HG02763 (cell line): ENCODE measurements around the gene ANXA6.
A peak's percentile ranks its signal among the peaks of the same experiment; 100 is the strongest.
"Not testable (repeated sequence)": the region's sequence is repeated elsewhere in the genome, so short reads cannot be mapped to it uniquely, and the experiment has no call there.

Experiments used
- ATAC-seq: cut with Tn5 transposase; IDR thresholded peaks from one replicate; pipeline ENCODE4 v1.9.1; 2021; ENCODE audit warnings: mild to moderate bottlenecking, moderate library complexity; ENCODE audit not compliant: unreplicated experiment

The ANXA6 gene

DNA sequence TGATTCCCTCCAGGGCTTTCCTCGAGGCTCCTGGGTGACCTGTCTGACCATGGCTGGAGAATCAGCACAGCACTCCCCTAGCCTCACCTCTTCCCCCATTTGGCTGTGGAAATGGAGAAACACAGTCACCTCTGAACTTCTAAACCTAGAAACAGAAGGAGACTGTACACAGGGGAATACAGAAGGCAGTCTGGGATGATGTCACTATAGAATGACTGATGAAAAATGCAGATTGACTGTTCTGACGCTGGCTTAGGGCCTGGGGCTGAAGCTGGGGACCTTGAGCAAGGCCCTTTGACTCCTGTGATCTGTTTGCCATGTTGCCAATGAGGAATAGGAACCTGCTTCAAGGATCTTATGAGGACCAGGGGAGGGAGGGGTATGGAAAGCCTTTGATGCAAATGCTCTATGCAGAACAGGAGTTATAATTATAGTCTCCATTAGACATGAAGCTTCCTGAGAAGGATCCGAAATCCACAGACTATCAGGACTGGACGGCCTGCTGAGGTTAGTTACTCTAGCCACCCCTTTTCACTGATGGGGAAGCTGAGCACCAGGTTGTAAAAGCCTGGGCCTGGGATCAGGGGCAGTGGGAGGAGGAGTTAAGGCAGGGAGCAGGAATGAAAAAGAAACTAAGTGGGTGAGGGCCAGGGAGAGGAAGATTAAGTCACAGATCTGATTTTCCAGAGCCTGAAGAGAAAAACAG is 24.4 kb upstream of the ANXA6 start:
- no peak for ATAC-seq

DNA sequence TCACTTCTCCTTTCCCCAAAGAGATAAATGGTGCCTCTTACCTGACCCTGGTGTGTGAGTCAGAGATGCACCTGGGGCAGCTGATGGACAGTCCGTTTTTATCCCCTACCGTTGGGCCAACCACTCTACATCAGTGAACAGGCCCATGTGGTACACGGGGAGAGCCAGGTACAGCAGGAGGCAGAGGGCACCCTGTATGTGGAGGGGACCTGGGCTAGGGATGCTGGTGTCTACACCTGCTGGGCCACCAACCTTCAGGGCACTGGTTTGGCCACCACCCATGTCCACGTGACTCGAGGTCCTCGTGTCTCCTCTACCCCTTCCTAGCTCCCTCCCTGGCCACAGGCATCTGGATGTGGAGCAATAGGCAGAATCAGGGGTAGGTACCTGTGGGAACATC is 22.7 kb upstream of the ANXA6 start:
- ATAC-seq, result no peak

DNA sequence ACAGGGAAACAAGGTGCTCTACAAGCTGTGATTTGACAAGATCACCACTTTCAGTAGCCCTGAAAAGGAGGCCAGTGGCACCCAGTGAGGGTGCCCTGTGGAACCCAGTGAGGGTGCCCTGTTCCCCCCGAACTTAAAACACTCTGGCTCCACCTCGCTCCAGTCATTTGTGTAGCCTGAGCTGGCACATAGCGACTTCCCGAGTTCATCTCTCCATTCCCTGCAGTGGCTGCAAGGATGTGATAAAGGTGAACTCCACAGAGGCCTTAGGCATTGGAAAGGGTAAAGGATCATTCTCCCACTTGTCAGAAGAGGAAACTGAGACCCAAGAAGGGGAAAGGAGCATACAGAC is 21.9 kb upstream of the ANXA6 start:
- no peak for ATAC-seq

DNA sequence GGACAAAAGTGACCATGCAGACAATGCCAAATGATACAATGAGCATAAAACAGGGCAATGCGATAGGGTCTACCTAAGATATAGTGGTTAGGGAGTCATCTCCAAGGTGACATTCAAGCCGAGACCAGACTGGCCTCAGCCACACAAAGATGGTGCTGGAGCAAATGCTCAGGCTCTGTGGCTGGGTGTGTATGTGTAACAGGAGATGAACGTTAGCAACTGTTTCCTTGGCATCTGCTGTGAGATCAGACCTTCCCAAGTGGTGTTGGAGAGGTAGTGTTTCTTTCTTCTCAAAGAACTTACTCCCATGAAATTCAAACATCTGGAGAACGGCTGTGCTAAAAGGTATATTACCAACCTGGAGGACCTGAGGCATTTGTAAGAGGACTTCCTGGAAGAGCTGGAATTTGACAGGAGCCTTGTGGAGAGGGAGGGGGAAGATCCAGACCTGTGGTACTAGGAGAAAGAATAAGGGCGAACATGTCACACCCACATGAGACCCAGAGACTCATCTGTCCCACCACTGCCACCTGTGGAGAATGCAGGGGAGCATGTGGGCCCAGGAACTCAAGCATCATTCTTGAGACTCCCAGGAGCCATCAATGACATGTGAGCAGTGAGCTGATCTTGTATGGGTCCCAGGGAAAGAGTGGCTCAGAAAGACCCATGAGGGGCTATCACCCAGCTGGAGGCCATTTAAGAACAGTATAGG is 21.4 kb upstream of the ANXA6 start:
- ATAC-seq, result no peak

DNA sequence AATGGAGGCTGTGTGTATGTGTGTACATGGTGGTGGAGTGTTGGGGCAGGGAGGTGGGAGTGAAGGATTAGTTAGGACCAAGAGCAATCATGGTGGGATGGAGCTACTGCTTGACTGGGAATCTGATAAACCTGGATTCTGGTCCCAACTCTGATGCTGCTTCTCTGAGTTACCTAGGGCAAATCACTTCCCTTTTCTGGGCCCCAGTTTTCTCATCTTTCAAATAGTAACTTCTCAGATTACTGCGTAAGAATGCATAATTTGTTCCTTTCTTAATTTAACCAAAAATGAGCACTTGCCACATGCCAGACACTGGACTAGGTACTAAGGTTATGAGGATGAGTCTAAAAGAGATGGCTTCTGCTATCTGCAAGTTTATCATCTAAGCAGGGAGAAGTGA is 20.8 kb upstream of the ANXA6 start:
- ATAC-seq, result no peak

DNA sequence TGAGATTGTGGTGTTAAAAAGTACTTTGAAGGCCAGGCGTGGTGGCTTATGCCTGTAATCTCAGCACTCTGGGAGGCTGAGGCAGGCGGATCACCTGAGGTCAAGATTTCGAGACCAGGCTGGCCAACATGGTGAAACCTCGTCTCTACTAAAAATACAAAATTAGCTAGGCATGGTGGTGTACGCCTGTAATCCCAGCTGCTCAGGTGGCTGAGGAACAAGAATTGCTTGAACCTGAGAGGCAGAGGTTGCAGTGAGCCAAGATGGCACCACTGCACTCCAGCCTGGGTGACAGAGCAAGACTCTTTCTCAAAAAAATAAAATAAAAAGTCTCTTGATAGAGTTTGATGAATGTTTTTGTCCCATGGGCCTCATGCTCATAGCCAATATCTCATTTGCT is 18.7 kb upstream of the ANXA6 start:
- not testable (repeated sequence) for ATAC-seq

DNA sequence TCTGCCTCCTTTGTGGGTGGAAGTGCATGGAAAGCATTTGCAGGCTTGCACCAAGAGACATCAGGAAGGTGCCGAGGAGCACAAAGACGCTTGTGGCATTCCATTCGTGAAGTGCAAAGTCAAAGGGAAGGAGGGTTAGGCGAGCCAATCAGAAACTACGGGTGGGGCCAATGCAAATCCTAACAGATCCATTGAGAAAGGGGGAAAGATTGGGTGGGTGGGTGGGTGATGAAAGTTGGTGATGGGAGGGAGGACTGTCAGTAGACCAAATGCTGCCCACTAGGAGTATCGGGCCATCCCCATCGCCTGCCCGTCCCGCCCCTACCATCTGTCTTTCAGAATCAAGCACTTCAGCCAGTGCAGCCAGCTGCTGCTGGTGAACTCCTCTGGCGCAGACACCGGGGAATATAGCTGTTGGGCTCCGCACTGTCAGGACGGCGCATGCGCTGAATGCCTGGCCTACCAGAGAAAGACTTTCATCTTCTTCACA is 17.1 kb upstream of the ANXA6 start:
- no peak for ATAC-seq

DNA sequence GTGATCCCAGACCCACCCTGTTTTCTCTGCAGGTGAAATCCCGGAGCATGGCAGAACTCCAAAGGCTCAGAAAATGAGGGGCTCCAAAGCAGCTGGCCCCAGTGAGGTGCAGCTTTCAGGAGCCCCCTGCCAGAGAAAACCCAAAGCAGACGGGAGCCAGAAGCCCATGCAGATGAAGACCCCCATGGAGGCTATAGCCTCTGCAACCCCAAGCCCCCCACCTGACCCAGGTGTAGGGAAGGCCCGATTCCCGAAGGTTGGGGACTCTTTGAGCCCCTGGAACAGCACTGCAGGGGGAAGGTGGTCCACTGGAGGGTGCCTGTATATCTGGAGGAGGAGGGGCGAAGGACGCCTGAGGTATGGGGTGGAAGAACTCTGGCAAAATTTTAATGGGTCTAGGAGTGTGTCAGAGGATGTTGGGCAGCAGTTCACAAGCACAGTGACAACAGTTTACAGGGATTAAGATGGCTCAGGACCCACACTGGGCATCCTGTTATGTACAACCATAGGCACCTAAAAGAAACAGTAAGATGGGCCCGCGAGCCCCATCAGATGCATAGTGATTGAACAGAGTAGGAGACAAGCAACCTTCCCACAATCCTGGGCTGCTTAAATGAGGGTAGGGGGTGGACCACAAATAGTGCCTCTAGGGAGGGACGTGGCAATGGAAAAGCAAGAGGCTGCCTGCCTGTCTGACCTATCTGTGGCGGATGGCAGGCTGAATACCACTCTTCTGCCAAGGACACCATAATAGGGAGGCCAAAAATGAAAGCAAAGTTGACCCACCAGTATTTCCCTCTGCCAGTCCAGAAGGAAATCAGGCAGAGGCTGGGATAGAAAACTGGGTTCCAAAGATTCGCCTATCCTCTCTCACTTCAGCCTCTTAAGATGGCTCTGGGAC is 16.4 kb upstream of the ANXA6 start:
- ATAC-seq, result no peak

DNA sequence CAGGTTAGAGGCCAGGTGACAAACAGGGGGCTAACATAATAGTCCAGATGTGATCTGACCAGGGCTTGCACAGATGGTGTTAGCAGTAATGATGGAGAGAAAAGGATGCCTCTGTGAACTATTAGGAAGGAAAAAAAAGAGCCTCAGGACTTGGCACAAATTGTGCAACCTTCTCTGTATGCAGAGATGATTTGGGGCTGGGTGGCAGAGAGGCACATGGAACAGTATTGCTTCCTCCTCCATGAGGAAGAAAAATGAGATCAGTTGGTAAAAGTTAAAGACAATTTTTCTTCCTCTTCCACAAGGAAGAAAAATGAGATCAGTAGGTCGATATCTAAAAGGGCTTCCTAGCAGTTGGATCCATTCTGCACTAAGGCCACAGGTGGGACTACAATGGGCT is 13.9 kb upstream of the ANXA6 start:
- no peak for ATAC-seq

DNA sequence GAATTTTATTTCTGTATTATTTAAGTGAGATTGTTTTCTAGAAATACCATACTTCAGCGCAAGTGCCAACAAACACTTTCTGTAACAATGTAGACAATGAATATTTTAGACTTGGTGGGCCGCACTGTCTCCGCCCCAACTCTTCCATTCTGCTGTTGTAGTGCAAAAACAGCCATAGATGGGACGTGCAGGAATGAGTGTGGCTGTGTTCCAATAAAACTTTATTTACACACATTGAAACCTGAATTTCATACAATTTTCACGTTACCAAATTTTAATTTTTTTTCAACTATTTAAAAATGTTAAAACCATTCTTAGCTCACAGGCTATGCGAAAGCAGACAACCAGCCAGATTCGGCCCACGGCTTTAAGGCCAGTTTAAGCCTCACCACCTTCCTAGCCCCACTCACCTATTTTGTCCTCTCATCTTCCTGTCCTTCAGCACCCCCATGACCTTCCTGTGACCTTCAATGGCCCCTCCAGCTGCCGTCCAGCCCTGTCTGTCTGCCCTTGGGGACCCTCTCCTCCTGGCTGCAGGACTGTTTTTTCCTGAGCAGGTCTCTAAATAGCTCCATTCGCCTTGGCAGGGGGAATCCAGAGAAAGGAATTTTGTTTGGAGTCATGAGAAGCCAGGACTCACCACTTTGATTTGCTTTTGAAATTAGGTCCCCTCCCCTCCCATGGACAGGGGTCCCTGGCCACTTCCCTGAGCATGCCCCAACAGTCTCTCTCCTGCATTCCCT is 11.2 kb upstream of the ANXA6 start:
- no peak for ATAC-seq

DNA sequence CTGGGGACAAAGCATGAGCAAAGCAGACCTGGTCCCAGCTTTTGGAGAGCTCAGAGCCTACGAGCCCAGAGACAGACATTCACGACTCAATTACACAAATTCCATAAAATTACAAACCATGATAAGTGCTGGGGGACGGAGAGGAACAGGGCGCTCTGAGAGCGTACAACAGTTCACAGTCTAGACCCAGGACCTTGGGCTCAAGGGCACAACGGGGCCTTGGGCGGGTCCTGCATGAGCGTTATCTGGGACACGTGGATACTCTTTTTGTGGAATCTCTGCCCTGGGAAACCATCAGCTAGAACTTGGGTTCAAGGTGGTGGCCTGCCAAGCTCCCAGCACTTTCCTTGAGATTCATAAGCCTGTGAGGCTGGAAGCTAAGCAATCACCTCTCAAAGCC is 9.4 kb upstream of the ANXA6 start:
- ATAC-seq, result no peak

DNA sequence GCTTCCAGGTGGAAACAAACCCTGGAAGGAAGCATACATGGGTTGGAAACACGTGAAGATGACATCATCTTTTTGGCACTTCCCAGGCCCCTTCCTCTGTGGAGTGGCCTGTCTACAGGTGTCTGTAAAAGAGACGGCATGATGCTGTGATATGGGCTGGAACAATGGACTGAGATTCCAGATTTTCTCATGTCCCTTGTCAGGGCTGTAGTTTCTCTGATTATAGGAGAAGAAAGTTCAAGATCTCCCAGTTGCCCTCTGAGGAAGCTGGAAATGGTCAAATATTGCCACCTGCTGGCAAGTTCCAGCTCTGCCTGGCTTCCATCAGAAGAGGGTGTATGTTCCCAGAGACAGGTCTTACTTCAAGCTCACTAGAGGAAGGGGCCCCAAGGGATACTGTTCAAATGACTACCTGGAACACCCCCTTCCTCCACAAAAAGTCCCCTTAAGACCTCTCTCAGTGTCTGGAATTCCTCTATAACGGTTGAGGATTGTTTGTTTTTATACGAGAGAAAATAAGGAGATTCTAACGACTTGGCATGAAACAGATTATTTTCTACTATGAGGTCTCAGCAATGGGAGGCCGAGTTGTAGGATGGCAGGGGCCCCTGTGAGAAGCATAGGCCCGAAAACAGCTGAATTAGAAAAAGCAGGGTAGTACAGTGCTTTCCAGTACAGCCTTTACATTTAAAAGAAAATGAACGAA is 7.3 kb upstream of the ANXA6 start:
- ATAC-seq, result peak; percentile 80

DNA sequence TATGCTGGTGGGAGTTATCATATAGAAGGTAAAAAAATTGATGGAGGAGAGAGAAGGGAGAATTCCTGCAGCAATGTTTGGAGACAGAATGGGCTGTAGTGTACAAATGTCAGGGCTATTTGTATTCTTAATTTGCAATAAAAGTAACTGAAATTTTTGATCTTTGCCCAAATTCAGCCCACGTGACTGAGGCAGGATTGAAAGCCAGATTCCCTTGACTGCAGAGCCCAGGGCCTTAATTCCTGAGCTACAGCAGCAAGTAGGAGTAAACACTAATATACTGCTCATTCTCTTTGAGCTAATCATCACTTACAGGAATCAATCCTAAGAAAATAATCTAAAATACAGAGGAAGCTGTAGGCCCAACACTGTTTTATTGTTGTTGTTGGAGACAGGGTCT is 5.2 kb upstream of the ANXA6 start:
- no peak for ATAC-seq

DNA sequence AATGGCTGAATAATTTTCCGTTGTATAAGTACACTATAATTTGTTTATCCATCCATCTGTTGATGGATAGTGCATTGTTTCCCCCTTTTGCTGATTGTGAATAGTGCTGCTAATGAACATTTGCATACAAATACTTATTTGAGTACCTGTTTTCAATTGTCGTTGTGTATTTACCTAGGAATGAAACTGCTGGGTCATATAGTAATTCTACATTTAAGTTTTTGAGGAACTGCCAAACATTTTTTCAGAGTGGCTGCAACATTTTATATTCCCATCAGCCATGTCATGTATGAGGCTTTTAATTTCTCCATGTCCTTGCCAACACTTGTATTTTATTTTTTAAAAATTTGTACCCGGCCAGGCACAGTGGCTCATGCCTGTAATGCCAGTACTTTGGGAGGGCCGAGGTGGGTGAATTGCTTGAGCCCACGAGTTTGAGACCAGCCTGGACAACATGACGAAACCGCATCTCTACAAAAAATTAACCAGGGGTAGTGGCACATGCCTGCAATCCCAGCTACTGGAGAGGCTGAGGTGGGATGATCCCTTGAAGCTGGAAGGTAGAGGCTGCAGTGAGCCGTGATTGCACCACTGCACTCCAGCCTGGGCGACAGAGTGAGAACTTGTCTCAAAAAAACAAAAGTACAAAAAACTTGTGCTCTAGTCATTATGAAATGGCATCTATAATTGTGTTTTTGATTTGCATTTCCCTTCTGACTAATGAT is 2.2 kb upstream of the ANXA6 start:
- no peak for ATAC-seq

DNA sequence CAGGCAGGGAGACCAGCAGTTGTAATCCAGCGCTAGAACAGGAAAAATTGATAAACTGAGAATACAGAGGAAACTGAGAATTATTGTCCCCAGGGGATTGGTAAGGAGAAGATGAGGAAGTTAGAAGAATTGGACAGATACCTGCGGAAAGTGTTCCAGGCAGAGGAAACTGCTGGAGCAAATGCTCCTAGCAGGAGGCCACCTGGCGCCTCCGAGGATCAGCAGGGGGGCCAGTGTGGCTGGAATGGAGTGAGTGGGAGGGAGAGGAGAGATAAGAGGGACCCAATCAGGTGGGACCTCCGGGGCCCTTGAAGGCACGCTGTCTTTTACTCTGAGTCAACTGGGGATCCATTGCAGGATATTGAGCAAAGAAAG is 695 bp upstream of the ANXA6 start:
- ATAC-seq, result no peak

DNA sequence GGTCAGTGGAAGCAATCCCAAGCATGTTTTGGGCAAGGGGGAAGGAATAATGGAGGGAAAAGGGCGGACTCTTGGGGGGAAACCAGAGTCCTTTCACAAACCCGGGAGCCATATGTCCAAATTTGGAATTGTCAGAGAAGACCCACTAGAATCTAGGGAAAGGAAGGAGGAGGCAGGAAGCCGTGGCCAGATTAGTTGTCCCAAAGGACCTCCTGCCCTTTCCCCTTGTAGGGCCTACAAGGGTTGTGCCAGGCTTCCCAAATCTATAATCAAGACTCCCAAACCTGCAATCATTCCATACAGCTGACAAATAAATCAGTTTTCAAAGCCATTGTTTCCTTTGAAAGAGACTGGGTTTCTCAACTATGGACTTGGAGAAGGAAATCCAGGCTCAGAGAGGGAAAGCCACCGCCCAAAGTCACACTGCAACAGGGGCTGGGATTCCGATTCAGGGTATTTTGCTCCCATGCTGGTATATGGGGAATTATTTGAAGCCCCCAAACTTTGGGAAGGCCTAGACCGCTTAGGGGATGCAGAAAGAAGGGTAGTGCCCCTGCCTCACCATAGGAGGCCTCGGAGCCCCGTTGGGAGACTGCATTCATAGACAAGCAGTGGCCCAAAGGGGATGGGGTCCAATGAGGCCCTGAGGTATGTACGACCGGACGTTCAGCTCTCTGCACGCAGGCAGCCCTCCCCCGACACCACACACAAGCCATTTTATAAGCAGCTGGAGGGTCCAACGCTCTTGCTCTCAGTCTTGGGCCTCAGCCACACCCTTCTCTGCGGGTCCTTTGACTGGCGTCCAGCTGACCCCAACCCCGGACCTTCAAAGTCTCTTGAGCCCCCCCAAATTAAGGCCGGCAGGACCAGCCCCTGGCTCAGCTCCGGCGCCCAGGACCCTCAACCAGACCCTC is 815 bp downstream of the ANXA6 start:
- no peak for ATAC-seq

DNA sequence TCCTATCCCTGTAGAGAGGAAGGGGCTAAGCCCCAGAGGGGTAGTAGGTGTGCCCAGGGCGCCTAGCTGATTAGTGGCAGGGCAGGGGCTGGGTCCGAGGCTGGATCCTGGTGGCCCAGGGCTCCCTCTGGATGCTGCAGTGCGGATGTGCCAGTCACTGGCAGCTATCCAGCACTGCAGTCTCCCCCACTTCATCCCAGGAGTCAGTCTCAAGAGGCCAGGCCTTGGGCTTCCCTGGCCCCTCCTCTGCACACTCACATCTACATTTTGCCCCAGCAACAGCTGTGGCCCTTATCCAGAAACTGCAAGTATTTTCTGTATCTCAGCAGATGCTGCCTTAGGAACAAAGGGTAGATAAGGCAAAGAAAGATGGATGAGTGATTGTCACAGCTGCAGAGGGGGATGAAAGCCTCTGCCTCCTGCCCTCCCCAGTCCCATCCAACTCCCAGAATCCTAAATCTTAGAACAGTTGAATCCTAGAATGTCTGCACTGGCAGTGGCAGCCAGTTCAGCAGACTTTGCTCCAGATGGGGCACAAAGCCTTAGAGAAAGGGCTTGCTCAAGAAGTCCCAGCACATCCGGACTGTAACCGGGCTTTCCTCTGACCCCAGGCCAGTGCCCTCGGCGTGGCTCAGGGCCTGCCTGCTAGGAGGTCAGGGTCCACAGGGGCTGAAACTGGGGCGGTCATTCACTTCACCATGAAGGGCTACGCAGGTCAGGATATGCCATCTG is 1.6 kb downstream of the ANXA6 start:
- peak; percentile 23 for ATAC-seq
